ENCODE measurements around the gene CD7. TPM values are rescaled to one million over a fixed set of nuclear protein-coding genes. Genes with fewer than 3 reads are reported as not detected.

The CD7 gene
- total RNA-seq, 1 donor from 2014 or later = 0.47 TPM

DNA sequence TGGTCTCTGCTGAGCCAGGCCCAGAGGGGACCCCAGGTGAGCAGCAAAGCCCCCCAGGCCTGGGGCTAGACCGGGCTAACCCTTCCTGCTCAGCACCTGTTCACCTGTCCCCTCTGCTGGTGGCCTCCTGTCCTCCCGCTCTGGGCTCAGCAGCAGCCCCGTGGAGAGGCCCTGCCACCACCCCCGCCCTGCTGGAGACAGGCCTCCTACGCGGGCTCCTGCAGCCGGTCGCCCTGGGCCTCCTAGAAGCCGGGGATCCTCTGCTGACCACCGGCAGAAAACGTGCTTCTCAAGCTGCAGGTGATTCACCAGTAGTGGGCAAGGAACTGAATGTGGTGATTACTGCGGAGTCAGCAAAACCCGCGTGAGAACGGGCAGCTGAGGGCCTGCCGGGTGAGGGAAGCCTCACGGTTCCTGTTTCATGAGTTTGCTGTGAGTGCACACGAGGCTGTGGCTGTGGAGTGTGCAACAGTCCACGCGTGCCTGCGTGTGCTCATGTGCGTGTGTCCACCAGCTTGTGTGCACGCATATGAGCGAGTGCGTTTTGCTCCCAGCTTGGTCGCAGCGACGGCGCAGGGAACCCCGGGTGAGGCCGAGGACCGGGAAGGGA is 15.4 kb upstream of the CD7 start:
- H3K27ac ChIP-seq (replicated peaks) = peak overlapping the region; percentile 83
- peak; percentile 48 for DNase-seq
- H3K4me1 ChIP-seq = peaks cover 57% of the 10 kb centered on the region
- peak overlapping the region; percentile 70 for H3K4me3 ChIP-seq
- H3K36me3 ChIP-seq = no peaks in the 10 kb centered on the region
- H3K27me3 ChIP-seq (ENCODE audit: low read depth) = peaks cover 57% of the 10 kb centered on the region
- intact Hi-C loops (cut with micrococcal nuclease) = no loop called here
- TF ChIP-seq, protein P1, sequence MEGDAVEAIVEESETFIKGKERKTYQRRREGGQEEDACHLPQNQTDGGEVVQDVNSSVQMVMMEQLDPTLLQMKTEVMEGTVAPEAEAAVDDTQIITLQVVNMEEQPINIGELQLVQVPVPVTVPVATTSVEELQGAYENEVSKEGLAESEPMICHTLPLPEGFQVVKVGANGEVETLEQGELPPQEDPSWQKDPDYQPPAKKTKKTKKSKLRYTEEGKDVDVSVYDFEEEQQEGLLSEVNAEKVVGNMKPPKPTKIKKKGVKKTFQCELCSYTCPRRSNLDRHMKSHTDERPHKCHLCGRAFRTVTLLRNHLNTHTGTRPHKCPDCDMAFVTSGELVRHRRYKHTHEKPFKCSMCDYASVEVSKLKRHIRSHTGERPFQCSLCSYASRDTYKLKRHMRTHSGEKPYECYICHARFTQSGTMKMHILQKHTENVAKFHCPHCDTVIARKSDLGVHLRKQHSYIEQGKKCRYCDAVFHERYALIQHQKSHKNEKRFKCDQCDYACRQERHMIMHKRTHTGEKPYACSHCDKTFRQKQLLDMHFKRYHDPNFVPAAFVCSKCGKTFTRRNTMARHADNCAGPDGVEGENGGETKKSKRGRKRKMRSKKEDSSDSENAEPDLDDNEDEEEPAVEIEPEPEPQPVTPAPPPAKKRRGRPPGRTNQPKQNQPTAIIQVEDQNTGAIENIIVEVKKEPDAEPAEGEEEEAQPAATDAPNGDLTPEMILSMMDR (IDR thresholded peaks at IDR 0.05; ENCODE audit: borderline replicate concordance) = no peak
- H3K9me3 ChIP-seq (replicated peaks) = no peaks in the 10 kb centered on the region

GRCh38 chr17:82331345-82331939 is 14.0 kb upstream of the CD7 start:
- Histone ChIP-seq H3K4me3 (no peak overlapping the region), H3K9me3 (replicated peaks) (no peaks in the 10 kb centered on the region), H3K27me3 (ENCODE audit: low read depth) (peaks cover 65% of the 10 kb centered on the region), H3K36me3 (no peaks in the 10 kb centered on the region), H3K4me1 (peaks cover 57% of the 10 kb centered on the region), H3K27ac (replicated peaks) (no peak overlapping the region)
- intact Hi-C loops (cut with micrococcal nuclease) = no loop called here
- no peak for DNase-seq
- TF ChIP-seq, protein P1 (IDR thresholded peaks at IDR 0.05; ENCODE audit: borderline replicate concordance) = no peak

DNA sequence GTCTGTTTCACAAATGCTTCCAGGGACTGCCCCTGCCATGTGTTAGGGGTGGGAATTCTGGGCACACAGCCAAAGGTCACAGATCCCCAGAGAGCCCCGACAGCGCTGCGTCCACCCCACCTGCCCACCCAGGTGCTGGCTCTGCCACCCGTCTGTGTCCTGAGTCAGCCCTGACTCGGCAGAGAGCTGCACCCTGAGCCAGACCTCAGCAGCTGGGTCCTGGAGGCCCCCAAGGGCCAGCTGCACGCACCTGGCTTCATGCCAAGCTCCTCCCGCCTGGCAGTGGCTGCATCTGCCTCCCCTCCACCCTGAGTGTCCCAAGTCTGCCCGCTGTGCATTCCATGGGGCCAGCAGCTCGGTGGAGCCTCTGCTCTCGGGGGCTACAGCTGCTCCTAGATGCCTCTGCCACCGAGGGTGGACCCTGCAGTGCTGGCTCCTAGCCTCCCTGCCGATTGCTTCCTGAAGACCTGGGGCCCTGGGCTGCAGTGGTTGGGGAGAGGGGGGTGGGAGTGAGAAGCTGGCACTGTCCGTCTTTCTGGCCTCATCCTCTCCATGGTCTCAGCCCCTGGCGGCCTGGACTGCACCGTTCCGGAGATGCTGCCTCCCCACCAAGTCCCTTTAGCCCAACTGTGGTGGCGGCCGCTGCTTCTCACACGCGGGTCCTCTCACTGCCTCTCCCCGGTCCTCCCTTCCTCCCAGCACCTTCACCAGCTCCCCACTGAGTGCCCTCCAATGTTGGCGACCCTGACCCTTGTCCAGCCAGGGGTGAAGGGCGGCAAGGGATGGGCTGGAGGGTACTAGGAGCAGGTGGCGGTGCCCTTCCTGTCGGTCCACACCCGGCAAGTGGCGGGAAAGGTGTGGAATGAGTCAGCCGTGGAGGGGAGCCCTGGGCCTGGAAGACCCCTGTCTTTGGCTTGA is 13.2 kb upstream of the CD7 start:
- intact Hi-C loops (cut with micrococcal nuclease) = no loop called here
- TF ChIP-seq, protein P1 (IDR thresholded peaks at IDR 0.05; ENCODE audit: borderline replicate concordance) = no peak
- H3K27me3 ChIP-seq (ENCODE audit: low read depth) = peaks cover 65% of the 10 kb centered on the region
- H3K4me3 ChIP-seq = no peak overlapping the region
- H3K27ac ChIP-seq (replicated peaks) = no peak overlapping the region
- H3K36me3 ChIP-seq = no peaks in the 10 kb centered on the region
- H3K9me3 ChIP-seq (replicated peaks) = no peaks in the 10 kb centered on the region
- DNase-seq = no peak
- peaks cover 51% of the 10 kb centered on the region for H3K4me1 ChIP-seq

- DNase-seq = no peak
- intact Hi-C loops (cut with micrococcal nuclease) = loop anchor here (10.0 kb wide), 1 partner anchor 95 kb away; no protein-coding TSS in a partner anchor
- TF ChIP-seq, protein P1 (IDR thresholded peaks at IDR 0.05; ENCODE audit: borderline replicate concordance) = no peak
- H3K4me3 ChIP-seq = no peak overlapping the region
- no peak overlapping the region for H3K27ac ChIP-seq (replicated peaks)
- peaks cover 65% of the 10 kb centered on the region for H3K27me3 ChIP-seq (ENCODE audit: low read depth)
- no peaks in the 10 kb centered on the region for H3K36me3 ChIP-seq
- peaks cover 43% of the 10 kb centered on the region for H3K4me1 ChIP-seq
- no peaks in the 10 kb centered on the region for H3K9me3 ChIP-seq (replicated peaks)
These were observed 12.4 kb upstream of the CD7 start for GRCh38 chr17:82329683-82330321.

DNA sequence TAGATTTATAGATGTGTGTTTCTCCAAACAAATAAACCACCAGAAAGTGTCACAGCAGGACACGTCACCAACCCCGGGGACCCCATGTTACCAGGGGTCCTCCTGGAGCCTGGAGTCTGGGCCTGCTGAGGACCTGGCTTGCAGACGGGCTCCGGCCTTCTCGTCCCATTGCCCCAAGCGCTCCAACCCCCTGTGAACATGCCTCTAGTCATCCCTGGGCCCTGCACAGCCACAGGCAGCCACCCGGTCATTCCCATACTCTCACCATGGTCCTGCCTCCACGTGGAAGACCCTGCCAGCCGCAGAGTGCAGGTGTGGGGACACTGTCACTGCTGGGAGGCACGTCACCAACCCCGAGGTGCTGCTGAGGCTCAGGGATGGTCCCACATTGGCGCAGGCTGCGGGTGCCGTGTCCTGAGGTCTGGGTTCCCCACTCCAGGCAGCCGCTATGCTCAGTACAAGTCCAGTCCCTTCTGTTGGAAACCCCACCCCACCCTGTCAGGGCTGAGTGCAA is 11.6 kb upstream of the CD7 start:
- intact Hi-C loops (cut with micrococcal nuclease) = loop anchor here (10.0 kb wide), 1 partner anchor 94 kb away; no protein-coding TSS in a partner anchor

More for the DNA sequence above, 11.6 kb upstream of the CD7 start:
- Histone ChIP-seq H3K27me3 (ENCODE audit: low read depth) (peaks cover 63% of the 10 kb centered on the region), H3K27ac (replicated peaks) (no peak overlapping the region), H3K4me1 (peaks cover 35% of the 10 kb centered on the region), H3K36me3 (no peaks in the 10 kb centered on the region), H3K4me3 (no peak overlapping the region), H3K9me3 (replicated peaks) (no peaks in the 10 kb centered on the region)
- TF ChIP-seq, protein P1 (IDR thresholded peaks at IDR 0.05; ENCODE audit: borderline replicate concordance) = no peak
- no peak for DNase-seq

Measured in left ventricle myocardium inferior (tissue), 1 donor.